Activated T-cell treated with anti-CD3 and anti-CD28 coated beads for 48 hours (primary cell): ENCODE data around the gene PRDM12.

Experiments
- DNase-seq: peaks from one replicate; pipeline ENCODE4 v3.0.0-alpha.2; 2020; ENCODE audit warnings: low read depth

PRDM12 gene

DNA sequence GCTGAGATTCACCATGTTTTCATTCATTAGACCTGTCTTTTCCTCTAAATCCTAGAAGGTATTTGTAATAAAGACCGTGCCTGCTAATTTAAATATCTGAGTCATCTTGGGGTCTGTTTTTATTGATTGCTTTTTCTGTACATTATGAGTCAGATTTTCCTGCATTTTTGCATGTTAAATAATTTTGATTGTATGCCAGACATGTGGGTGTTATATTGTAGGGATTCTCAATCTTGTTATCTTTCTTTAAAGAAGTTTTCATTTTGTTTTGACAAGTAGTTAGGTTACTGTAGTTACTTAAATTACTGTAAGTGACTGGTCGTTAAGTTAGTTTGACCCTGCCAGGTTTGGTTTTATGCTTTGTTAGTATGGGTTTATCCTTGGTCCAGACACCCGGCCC lies 64.3 kb downstream of the PRDM12 start:
- no peak for DNase-seq

DNA sequence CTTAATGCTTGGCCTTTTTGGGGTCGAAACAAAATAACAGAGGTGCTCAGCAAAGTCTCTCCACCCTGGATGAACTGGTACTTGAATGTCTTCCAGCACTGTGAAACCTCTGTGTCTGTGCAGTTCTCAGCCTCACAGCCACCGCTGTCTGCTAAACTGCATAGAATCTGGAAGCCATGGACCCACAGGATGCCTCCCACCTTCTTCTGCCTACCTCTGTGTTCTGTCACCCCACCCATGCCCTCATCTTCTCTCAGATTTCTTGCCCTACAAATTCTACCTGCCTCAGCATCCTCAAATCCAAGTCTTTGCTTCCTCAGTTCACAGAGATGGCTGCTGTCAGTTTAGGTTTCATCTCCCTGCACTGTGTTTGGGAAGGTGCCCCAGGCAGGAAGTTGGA lies 64.8 kb downstream of the PRDM12 start:
- no peak for DNase-seq

DNA sequence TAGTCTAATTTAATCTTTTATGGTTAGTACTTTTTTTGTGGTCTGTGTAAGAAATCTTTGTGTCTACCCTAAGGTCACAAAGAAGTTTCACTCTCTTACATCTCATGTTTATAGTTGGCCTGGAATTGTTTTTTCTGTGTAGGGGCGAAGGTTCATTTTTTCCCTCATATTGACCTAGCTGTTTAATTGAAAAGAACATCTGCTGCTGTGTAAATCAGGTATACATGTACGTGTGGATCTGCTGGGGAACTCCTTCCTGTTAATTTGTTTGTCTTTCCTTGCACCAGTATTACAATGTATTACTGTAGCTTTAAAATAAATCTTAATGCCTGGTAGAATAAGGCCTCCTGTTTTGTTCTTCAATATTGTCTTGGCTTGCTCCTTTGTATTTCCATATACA lies 67.0 kb downstream of the PRDM12 start:
- no peak for DNase-seq

DNA sequence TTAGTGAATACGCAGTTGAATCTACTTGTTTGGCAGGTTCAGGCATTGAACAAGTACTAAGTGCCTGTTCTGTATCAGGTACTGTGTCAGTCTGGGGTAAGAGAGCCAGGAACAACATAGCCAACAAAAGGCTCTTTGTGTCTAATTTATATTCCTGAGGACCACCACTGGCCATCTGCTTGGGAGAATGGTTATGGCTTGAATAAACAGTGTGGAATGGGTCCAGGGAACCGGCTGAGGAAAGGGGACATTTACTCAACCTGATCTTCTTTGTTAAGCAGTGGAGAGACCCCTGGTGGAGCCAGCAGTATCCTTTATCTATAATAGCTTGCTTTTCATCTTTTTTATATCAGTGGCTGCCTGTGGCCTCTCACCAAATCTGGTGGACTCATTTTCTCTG lies 67.7 kb downstream of the PRDM12 start:
- DNase-seq = no peak
